K562 (cell line): ENCODE data around the gene TPD52L1. TPM values are rescaled to one million over a fixed set of nuclear protein-coding genes. Genes with fewer than 3 reads are reported as not detected.

ENCODE experiments used
- ATAC-seq: fragments of 200-7000 bp; cut with Tn5 transposase; 3 replicates; pipeline ENCODE4 v1.9.1; 2020; ENCODE audit warnings: moderate library complexity
- BruUV-seq: library from RNA; stranded (reverse); fragments of 400-500 nt; replicated peaks from 2 replicates; lab custom pipeline; 2021; lab: Mats Ljungman, UMichigan
- CTCF ChIA-PET: fragments of 300-600 bp; formaldehyde crosslinking; extraction: SDS; loops from one replicate; lab custom pipeline; 2021; ENCODE audit warnings: low intra/inter-chr PET ratio; lab: Yijun Ruan, JAX
- POLR2A ChIA-PET: fragments of 300-600, 350-650 bp; sonication (Branson Sonifier 250); formaldehyde crosslinking; extraction: SDS; loops from one replicate; lab custom pipeline; 2021; ENCODE audit warnings: antibody characterized with exemption, inconsistent platforms; lab: Yijun Ruan, JAX
- DNase-seq, 4 experiments: peaks; one replicate each; pipeline versions ENCODE4 v3.0.0 to v3.0.0-alpha.2; 2011 to 2018; ENCODE audit warnings: low spot score in 3 of 4, mixed read lengths in 3 of 4; ENCODE audit errors: extremely low read depth in 1 of 4
- FAIRE-seq: peaks from 2 replicates; lab custom pipeline; 2011; peaks lifted over from hg19 to GRCh38; lab: Jason Lieb, UNC
- H2AFZ ChIP-seq: 2 replicates; pipeline ENCODE4 v1.6.0; 2011; ENCODE audit warnings: low read depth, low read length, control low read depth, inconsistent platforms
- H3K27ac ChIP-seq: fragments of 200-600 bp; 3 replicates; pipeline ENCODE4 v1.8.0; 2011; ENCODE audit warnings: low read depth, mild to moderate bottlenecking, control low read depth, inconsistent platforms, low read length, moderate library complexity, mixed read lengths; ENCODE audit errors: extremely low read depth
- H3K27me3 ChIP-seq, 2 experiments: fragments of 300-600 bp in 1 of 2; 2 replicates in 1 of 2; 3 replicates in 1 of 2; pipeline versions ENCODE4 v1.6.0 to v1.8.0; 2011; ENCODE audit warnings: inconsistent platforms in 2 of 2, low read length in 2 of 2, mild to moderate bottlenecking in 1 of 2, mixed read lengths in 1 of 2, moderate library complexity in 1 of 2; ENCODE audit not compliant: control insufficient read depth in 2 of 2, insufficient read depth in 2 of 2
- H3K36me3 ChIP-seq: fragments of 300-600 bp; 3 replicates; pipeline ENCODE4 v1.8.0; 2011; ENCODE audit warnings: mild to moderate bottlenecking, low read length, inconsistent platforms; ENCODE audit not compliant: control insufficient read depth, insufficient read depth
- H3K4me1 ChIP-seq, 2 experiments: fragments of 200-600 bp in 1 of 2; replicated peaks in 1 of 2; 2 replicates in 1 of 2; 3 replicates in 1 of 2; pipeline versions ENCODE4 v1.5.1 to v1.8.0; 2011; ENCODE audit warnings: inconsistent platforms in 2 of 2, low read length in 2 of 2, mild to moderate bottlenecking in 1 of 2, mixed read lengths in 1 of 2, moderate library complexity in 1 of 2; ENCODE audit not compliant: control insufficient read depth in 2 of 2, insufficient read depth in 2 of 2
- H3K4me2 ChIP-seq: 2 replicates; pipeline ENCODE4 v1.6.1; 2011; ENCODE audit warnings: low read length, control low read depth, inconsistent platforms, mixed read lengths; ENCODE audit not compliant: insufficient read depth
- H3K4me3 ChIP-seq: fragments of 200-600 bp; sonication (generic), shearing (Covaris generic); 2 replicates; pipeline ENCODE4 v1.5.1; 2016; ENCODE audit warnings: control low read depth, inconsistent platforms
- H3K79me2 ChIP-seq: fragments of 200-600 bp; 3 replicates; pipeline ENCODE4 v1.8.0; 2011; ENCODE audit warnings: low read length, inconsistent platforms; ENCODE audit not compliant: control insufficient read depth, insufficient read depth
- H3K9ac ChIP-seq, 2 experiments: 2 replicates each; pipeline versions ENCODE4 v1.6.0 to v1.6.1; 2011; ENCODE audit warnings: low read depth in 2 of 2, low read length in 2 of 2, control low read depth in 1 of 2, inconsistent platforms in 1 of 2, mild to moderate bottlenecking in 1 of 2, mixed read lengths in 1 of 2; ENCODE audit not compliant: insufficient read depth in 1 of 2
- H3K9me1 ChIP-seq: one replicate; pipeline ENCODE4 v1.6.0; 2011; ENCODE audit warnings: inconsistent platforms, mild to moderate bottlenecking, low read length, moderate library complexity; ENCODE audit not compliant: control insufficient read depth, insufficient read depth
- H3K9me3 ChIP-seq: replicated peaks from 2 replicates; pipeline ENCODE4 v1.5.1; 2011; ENCODE audit warnings: low read depth, low read length, inconsistent platforms; ENCODE audit not compliant: control insufficient read depth, insufficient read depth
- H4K20me1 ChIP-seq: replicated peaks from 2 replicates; pipeline ENCODE4 v1.6.1; 2011; ENCODE audit warnings: low read length, inconsistent platforms, mixed read lengths; ENCODE audit not compliant: control insufficient read depth, insufficient read depth
- AFF1 ChIP-seq, 2 experiments: fragments of 450-650 bp; IDR thresholded peaks; 2 replicates each; pipeline ENCODE4 v1.6.1; 2018; ENCODE audit warnings: mild to moderate bottlenecking in 2 of 2, low read depth in 1 of 2; ENCODE audit not compliant: partially characterized antibody in 2 of 2
- ATF3 ChIP-seq, 2 experiments: fragments of 450-650 bp in 1 of 2; sonication (generic) in 1 of 2; formaldehyde crosslinking in 1 of 2; IDR thresholded peaks in 1 of 2; conservative IDR thresholded peaks in 1 of 2; 2 replicates each; pipeline versions ENCODE4 v1.6.1 to v1.8.1; 2016 to 2023; ENCODE audit warnings: mild to moderate bottlenecking in 2 of 2, moderate library complexity in 2 of 2, inconsistent platforms in 1 of 2, missing genetic modification reagents in 1 of 2
- FOSL1 ChIP-seq: fragments of 200-800 bp; sonication (Bioruptor generic); conservative IDR thresholded peaks from 2 replicates; pipeline ENCODE4 v1.6.1; 2016; ENCODE audit warnings: missing genetic modification characterization, missing compliant biosample characterization
- MEF2D ChIP-seq: conservative IDR thresholded peaks from 2 replicates; pipeline ENCODE4 v1.6.1; 2016; ENCODE audit warnings: low read depth, missing genetic modification characterization, missing compliant biosample characterization
- ZBTB49 ChIP-seq: sonication (generic); formaldehyde crosslinking; IDR thresholded peaks from 2 replicates; pipeline ENCODE4 v1.8.0; 2022; ENCODE audit warnings: missing genetic modification reagents, mild to moderate bottlenecking, borderline replicate concordance
- ZSCAN32 ChIP-seq: fragments of 450-650 bp; formaldehyde crosslinking; IDR thresholded peaks from 2 replicates; pipeline ENCODE4 v1.4.0; 2020; ENCODE audit warnings: mild to moderate bottlenecking, moderate library complexity
- WGBS: fragments of 100-300 bp; shearing (Covaris generic); methylation state at CpG from one replicate; pipeline ENCODE4 v1.1.6; 2016; ENCODE audit warnings: low coverage, mixed read lengths; ENCODE audit not compliant: insufficient coverage; ENCODE audit errors: missing lambda C conversion rate; 5-methylcytosine and 5-hydroxymethylcytosine counted together
- in situ Hi-C: fragments of 300-500 bp; cut with MboI; formaldehyde crosslinking; loops from 4 replicates; pipeline ENCODE4 v1.15.0; 2018; ENCODE audit warnings: inconsistent platforms, mixed read lengths
- intact Hi-C: fragments of 100-400 bp; cut with micrococcal nuclease; formaldehyde crosslinking; loops from 2 replicates; pipeline ENCODE4 v1.14.2; 2022
- polyA plus RNA-seq, 8 experiments: library from polyadenylated mRNA; depleted of rRNA in 4 of 8; stranded (reverse) in 5 of 8; unstranded in 3 of 8; fragments of >200 nt; fragmentation: Nextera tagmentation in 2 of 8; fragmentation: Illumina TruSeq in 1 of 8; extraction: Ambion mirVana in 2 of 8; extraction: Trizol in 1 of 8; gene quantifications; 2 replicates each; pipeline versions ENCODE4 v1.2.1 to v1.2.3, GENCODE V29; 2011 to 2014; ENCODE audit warnings: inconsistent platforms in 1 of 8, missing spikeins in 1 of 8
- total RNA-seq, 7 experiments: library from RNA; depleted of rRNA in 6 of 7; stranded (reverse); fragments of >200 nt in 6 of 7; fragmentation: Illumina TruSeq in 2 of 7; extraction: Trizol in 2 of 7; gene quantifications; 2 replicates each; pipeline versions ENCODE4 v1.2.1 to v1.2.3, GENCODE V29; 2011 to 2021; ENCODE audit warnings: low replicate concordance in 1 of 7

The TPD52L1 gene
- total and polyA plus RNA-seq, 9 of the 15 experiments (the other 6 are each of a cell fraction or from before 2014, with no cell fraction given) = 12.9 to 149 (median 75.7) TPM

- Histone ChIP-seq H3K27me3 (no peaks in the 10 kb centered on the region), H3K9ac (no peak overlapping the region; a peak in 1 of 4 replicates), H3K79me2 (0 out of 3 replicates have a peak, but pooled peaks cover 4% of the 10 kb centered on the region), H3K4me3 (no peak overlapping the region), H3K4me2 (no peak overlapping the region; the same call in 1 of the 2 replicates), H4K20me1 (no peaks in the 10 kb centered on the region), H3K4me1 (peaks cover 0 to 31% of the 10 kb centered on the region in 2 experiments; a peak in 3 of 5 replicates), H3K36me3 (no peaks in the 10 kb centered on the region; the same call in 2 of the 3 replicates), H3K27ac (peak overlapping the region; percentile 29; the same call in 1 of the 3 replicates), H3K9me1 (no peaks in the 10 kb centered on the region), H3K9me3 (no peaks in the 10 kb centered on the region), H2AFZ (no peak overlapping the region)
- ChIA-PET POLR2A (interaction anchor here (1.3 to 2.5 kb wide), 3 partner anchors 9 to 19 kb away, joined by 3 to 10 read pairs (median 4); no protein-coding TSS in a partner anchor), CTCF (no interaction called here)
- intact Hi-C loops (no loop called here), in situ Hi-C loops (loop anchor here (25.0 kb wide), 1 partner anchor 593 kb away; no protein-coding TSS in a partner anchor)
- ATAC-seq (peak; percentile 27), DNase-seq (no peak), FAIRE-seq (peak; percentile 52)
- BruUV-seq = no TSS peak
- WGBS = 46% methylated on average over 3 of the region's 3 CpGs
- TF ChIP-seq ATF3 (IDR thresholded peaks at IDR 0.05) (peak; percentile 25; the same call in 1 of the 2 replicates), ATF3 (CRISPR knock-in tag; conservative IDR thresholded peaks at IDR 0.05) (no peak), ZSCAN32 (CRISPR knock-in tag) (peak; percentile 40; the same call in 1 of the 2 replicates), MEF2D (tag) (no peak), ZBTB49 (no peak), AFF1 (IDR thresholded peaks at IDR 0.05; ENCODE audit: low read depth in 1 of 2, partially characterized antibody in 2 of 2) (no peak), FOSL1 (tag) (0 out of 2 replicates have a peak, but pooled peaks have one; percentile 47)
Observed at GRCh38 chr6:125169058-125169457, 15.5 kb downstream of the TPD52L1 start.
